ENCODE measurements around the gene APOO.

Gene APOO

DNA sequence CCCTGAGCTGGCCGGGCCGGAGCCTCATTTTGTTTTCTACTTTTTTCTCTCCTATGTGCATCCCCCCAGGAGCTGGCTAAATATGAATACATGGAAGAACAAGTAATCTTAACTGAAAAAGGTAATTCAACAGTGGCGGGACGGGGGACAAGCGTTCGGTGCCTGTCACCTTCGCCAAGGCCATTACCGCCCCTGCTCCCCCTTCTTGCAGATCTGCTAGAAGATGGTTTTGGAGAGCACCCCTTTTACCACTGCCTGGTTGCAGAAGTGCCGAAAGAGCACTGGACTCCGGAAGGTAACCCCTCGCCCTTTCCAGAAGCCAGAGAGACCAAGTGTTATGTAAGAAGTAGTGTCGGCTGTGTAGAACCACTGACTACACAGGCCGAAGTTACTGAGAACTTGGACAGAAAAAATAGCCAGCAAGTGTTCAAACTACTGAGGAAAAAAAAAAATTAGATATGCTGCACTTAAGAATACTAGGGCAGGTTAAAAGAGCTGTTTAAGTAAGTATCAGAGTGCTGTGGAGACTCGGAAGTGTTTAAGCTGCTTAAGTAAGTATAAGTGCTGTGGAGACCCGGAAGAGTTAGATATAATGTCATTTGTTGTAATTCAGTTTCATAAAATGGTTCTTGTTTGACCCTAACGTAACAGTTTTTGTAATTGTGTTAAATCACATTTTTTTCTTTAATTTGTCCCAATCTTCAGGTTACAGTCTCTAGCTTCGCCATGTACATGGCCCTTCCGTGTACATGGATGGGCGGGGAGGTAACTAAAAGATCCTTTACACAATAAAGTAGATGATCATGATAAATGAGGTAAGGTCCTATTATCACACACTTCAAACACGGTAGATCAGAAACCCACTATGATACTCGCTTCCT lies 123.9 kb downstream of the APOO start:
- DNase-seq: no peak
